Mucosa of rectum (tissue), 2 donors: ENCODE results near the gene CD34.

ENCODE experiments used
- H3K27ac ChIP-seq, 2 donors: one replicate each; pipeline ENCODE4 v1.7.0; 2013; ENCODE audit warnings: inconsistent platforms in 2 of 2, low read depth in 2 of 2, low read length in 2 of 2
- H3K27me3 ChIP-seq, 2 donors: one replicate each; pipeline ENCODE4 v1.7.0; 2013; ENCODE audit warnings: low read length in 2 of 2; ENCODE audit not compliant: control insufficient read depth in 2 of 2, insufficient read depth in 2 of 2
- H3K36me3 ChIP-seq, 2 donors: one replicate each; pipeline ENCODE4 v1.7.0; 2013; ENCODE audit warnings: low read length in 2 of 2; ENCODE audit not compliant: control insufficient read depth in 2 of 2, insufficient read depth in 2 of 2
- H3K4me1 ChIP-seq, 2 donors: one replicate each; pipeline ENCODE4 v1.7.0; 2013; ENCODE audit warnings: low read length in 2 of 2, mild to moderate bottlenecking in 1 of 2; ENCODE audit not compliant: control insufficient read depth in 2 of 2, insufficient read depth in 2 of 2
- H3K4me3 ChIP-seq, 2 donors: one replicate each; pipeline ENCODE4 v1.7.0; 2013; ENCODE audit warnings: low read length in 2 of 2
- H3K9ac ChIP-seq, 2 donors: one replicate each; pipeline ENCODE4 v1.7.0; 2013; ENCODE audit warnings: low read length in 2 of 2, low read depth in 1 of 2, mild to moderate bottlenecking in 1 of 2
- H3K9me3 ChIP-seq, 2 donors: one replicate each; pipeline ENCODE4 v1.7.0; 2013; ENCODE audit warnings: low read length in 2 of 2; ENCODE audit not compliant: control insufficient read depth in 2 of 2
- donor health status: healthy.
- donor health status: Normal muscosa, but diverticular disease.

CD34 gene

DNA sequence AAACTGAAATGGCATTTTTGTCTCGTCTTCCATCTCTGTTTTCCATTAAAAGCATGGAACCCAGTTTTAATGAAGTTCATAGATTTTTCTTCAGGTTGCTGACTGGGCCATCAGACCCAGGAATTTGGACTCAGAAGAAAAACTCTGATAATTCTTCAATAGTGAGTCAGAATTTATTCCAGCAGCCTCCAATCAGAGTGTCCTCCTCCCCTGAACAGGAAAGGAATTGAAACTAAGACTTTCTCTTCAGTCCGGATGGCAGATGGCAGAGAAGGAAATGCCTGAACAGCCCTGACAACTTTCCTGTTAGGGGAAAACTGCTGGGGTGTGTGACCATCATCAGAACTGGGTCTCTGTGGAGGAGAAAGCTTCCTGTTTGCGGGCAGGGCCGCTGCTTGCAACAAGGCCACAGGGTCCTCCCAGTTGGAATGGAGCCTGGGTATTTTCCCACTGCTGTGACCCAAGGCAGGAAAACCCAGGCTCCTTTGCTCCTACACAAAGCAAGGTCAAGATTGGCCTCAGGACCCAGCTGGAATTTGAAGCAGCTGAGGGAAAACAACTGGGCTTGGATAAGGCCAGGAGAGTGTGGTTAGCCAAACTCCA lies 20.7 kb downstream of the CD34 start:
- Histone ChIP-seq H3K27me3 (no peaks in the 10 kb centered on the region), H3K27ac (peak overlapping the region; percentile 38 to 57), H3K9ac (peak overlapping the region in 1 of 2 donors; percentile 26), H3K4me3 (no peak overlapping the region), H3K36me3 (no peaks in the 10 kb centered on the region), H3K4me1 (peaks cover 13 to 16% of the 10 kb centered on the region in 2 donors), H3K9me3 (no peaks in the 10 kb centered on the region)

DNA sequence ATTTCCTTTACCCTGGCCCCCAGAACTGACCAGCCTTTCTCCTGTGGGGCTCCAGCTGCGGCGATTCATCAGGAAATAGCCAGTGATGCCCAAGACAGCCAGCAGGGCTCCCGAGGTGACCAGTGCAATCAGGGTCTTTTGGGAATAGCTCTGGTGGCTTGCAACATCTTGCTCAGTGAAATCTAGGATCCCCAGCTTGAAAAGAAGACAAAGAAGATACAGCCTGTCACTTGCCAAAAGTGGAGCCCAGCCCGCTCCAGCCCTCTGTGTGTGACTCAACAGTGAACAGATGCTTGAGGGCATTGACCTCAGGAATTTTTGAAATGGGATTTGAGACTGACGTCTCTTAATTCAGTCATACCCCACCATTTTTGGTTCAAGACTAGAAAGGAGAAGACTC lies 22.3 kb downstream of the CD34 start:
- Histone ChIP-seq H3K4me3 (no peak overlapping the region), H3K36me3 (no peaks in the 10 kb centered on the region), H3K9me3 (no peaks in the 10 kb centered on the region), H3K9ac (no peak overlapping the region), H3K27me3 (no peaks in the 10 kb centered on the region), H3K4me1 (peaks cover 14 to 16% of the 10 kb centered on the region in 2 donors), H3K27ac (peak overlapping the region in 1 of 2 donors; percentile 64)

DNA sequence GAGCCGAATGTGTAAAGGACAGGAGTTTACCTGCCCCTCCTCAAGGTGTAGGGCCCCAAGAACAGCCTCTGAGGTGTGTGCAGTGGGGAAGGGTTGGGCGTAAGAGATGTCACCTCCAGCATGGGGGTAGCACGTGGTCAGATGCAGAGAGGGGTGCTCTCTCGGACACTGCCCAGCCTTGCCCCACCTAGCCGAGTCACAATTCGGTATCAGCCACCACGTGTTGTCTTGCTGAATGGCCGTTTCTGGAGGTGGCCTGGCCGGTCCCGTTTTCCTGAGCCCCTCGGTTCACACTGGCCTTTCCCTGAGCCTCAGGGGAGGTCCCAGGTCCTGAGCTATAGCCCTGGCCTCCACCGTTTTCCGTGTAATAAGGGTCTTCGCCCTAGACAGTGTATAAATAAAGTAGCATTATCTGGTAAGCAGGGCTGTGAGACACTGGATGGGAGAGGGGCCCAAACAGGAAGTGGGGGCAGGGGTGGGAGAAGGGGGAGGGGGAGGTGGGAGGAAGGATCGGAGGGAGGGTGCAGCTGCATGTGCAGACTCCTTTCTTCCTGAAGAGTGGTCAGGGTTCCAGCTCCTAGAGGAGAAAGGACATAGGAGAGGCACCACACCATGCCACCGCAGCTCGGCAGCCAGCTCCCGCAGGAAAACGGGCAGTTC lies 23.3 kb downstream of the CD34 start:
- no peak overlapping the region for H3K27ac ChIP-seq

DNA sequence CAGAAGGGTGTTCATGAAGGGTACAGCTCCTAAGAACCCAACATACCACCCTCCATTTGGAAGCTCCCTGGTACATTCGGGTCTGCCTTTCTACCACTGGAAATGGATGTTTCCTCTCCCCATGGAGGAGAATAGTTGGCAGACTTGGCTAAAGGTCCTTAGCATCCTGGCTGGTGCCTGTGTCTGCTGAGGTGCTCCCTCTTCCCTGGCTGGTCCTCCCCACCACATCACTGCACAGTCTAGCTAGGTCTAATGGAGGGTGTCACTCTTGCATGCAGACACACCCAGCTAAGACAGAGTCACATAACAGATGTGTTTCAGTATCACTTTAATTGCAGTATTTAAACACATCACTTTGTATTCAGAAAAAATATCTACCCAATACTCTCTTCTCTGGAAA lies 24.7 kb downstream of the CD34 start:
- H3K4me3 ChIP-seq: no peak overlapping the region
- peaks cover 14 to 16% of the 10 kb centered on the region in 2 donors for H3K4me1 ChIP-seq
- H3K36me3 ChIP-seq: no peaks in the 10 kb centered on the region
- no peaks in the 10 kb centered on the region for H3K27me3 ChIP-seq
- H3K9me3 ChIP-seq: no peaks in the 10 kb centered on the region
- H3K27ac ChIP-seq: no peak overlapping the region
- H3K9ac ChIP-seq: no peak overlapping the region

More for the DNA sequence above, 23.3 kb downstream of the CD34 start:
- Histone ChIP-seq H3K36me3 (no peaks in the 10 kb centered on the region), H3K4me1 (peaks cover 14 to 16% of the 10 kb centered on the region in 2 donors), H3K9ac (no peak overlapping the region), H3K4me3 (no peak overlapping the region), H3K9me3 (no peaks in the 10 kb centered on the region), H3K27me3 (no peaks in the 10 kb centered on the region)

DNA sequence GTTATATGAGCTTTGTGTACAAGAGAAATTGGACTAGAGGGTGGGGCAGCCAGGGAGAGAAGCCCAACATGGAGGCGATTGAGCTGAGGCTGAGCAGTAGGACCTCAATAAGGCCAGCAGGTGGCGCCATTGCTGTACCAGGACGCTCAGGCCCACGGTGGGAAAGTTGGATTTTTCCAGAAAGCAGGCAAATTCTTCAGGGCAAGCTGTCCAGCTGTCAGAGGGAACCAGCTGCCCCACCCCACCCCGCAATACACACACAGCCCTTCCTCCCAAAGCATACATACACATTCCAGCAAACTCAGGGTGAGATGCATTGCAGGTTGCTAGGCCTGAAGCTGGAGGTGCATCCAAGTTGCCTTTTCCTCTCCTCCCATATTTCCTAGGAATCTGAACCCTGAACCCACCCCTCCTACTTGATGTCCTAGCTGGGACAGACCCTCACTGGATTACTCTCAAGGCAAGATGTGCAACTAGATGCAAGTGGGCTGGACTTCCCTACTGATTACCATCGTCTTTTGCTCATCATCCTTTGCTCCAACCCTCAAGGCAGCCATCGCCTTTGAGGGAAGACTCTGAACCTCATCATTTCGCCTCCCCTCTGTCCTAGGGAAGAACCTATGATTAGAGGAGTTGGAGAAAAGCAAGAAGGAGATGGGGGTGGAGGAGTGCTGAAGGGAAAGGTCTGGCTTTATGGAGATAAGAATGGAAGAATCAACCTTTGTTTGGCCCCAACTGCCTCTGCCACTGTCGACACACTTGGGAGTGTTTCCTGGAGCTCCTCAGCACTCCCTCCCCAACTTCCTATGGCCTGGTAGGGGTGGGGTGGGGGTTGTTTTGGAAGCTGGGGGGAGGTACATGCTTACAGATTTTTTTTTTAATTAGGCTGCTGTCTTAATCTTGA lies 25.5 kb downstream of the CD34 start:
- H3K27me3 ChIP-seq: no peaks in the 10 kb centered on the region
- H3K9me3 ChIP-seq: no peaks in the 10 kb centered on the region
- no peaks in the 10 kb centered on the region for H3K36me3 ChIP-seq
- H3K27ac ChIP-seq: peak overlapping the region in 1 of 2 donors; percentile 0
- no peak overlapping the region for H3K4me3 ChIP-seq
- H3K9ac ChIP-seq: no peak overlapping the region
- peaks cover 11% of the 10 kb centered on the region in 2 donors for H3K4me1 ChIP-seq

DNA sequence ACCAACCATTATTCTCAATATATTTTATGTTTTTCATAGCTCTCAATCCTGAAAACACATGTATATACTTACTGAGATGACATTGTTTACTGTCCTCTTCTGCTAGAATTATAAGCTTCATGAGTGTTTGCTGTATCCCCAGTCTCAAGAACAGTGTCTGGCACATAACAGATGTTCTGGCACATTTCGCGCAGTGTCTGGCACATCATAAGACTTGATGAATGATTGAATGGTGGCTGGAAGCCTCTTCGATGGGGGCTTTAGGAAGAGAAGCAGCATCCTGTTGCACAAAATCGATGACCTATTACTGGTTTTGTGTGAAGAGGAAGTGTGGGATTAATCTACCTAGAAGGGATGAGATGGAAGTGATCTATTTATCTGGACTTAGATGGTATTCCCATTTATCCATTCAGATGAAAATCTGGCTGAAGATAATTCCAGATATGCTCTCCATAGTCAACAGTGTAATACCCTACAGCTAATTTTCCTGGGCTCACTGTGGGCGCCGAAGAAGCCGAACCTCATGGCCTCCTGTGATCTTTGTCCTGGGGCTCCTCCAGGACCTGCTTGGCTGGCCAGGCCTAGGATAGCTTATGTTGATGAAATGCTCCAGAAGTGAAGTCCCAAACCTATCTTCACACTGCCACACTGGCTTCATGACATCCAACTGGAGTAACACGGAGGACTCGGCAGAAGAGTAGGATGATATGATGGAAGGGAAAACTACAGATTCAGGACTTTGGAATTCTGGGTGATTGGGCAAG lies 26.5 kb downstream of the CD34 start:
- Histone ChIP-seq H3K9me3 (no peaks in the 10 kb centered on the region), H3K9ac (no peak overlapping the region), H3K27ac (peak overlapping the region in 1 of 2 donors; percentile 30), H3K27me3 (no peaks in the 10 kb centered on the region), H3K4me1 (peaks cover 4 to 5% of the 10 kb centered on the region in 2 donors), H3K36me3 (no peaks in the 10 kb centered on the region), H3K4me3 (no peak overlapping the region)

DNA sequence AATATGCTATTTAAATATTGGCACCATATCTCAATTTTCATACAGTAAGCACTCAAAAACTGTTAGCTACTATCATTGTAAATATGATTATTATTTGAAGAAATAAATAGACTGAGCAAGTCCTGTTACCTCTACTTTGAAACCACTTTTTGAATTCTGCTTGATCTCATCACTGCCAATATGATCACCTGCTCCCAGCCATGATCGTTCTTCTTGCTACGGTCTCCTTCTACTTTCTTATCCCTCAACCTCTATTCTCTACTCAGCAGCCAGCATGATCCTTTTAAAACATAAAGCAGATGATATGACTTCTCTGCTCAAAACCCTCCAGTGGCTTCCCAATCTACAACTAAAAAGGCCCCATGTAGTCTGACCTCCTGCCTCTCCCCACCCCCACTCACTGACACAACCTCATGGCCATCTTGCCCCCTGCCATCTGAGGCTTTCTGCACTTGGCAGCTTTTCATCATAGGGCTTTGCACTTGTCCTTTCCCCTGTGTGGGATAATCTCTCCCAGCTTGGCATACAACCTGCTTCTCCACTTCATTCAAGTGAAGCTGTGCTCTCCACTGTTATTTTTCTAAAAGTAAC lies 27.2 kb downstream of the CD34 start:
- Histone ChIP-seq H3K27ac (no peak overlapping the region), H3K9ac (peak overlapping the region in 1 of 2 donors; percentile 0), H3K36me3 (no peaks in the 10 kb centered on the region), H3K4me1 (peaks cover 4 to 5% of the 10 kb centered on the region in 2 donors), H3K4me3 (peak overlapping the region in 1 of 2 donors; percentile 64), H3K27me3 (peaks cover 0 to 4% of the 10 kb centered on the region in 2 donors), H3K9me3 (no peaks in the 10 kb centered on the region)

DNA sequence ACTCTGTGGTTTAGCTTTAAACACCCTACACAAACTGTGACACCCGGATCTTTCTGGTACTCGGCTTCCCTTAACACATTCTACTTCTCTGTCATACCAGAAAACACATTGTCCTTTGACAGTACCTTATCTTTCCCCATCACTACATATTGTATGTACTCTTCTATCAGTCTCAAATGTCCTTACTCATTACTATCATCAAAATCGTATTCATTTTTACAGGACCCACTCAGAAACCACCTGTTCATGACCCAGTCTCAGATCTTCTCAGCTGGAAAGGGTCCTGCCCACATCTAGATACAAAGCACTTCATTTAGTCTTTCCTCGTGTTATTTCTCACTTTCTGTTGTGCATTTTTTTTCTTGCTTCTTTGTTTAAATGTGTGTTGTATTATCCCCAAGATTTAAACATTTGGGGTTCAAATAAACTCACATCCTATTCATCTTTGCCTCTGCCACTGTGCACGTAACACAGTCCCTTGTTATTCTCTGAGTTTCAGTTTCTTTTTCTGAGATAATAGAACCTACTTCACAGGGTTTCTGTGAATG lies 27.7 kb downstream of the CD34 start:
- Histone ChIP-seq H3K4me1 (peaks cover 2 to 5% of the 10 kb centered on the region in 2 donors), H3K4me3 (peak overlapping the region in 1 of 2 donors; percentile 64), H3K27me3 (peaks cover 0 to 4% of the 10 kb centered on the region in 2 donors), H3K9me3 (no peaks in the 10 kb centered on the region), H3K27ac (peak overlapping the region; percentile 34 to 52), H3K9ac (peak overlapping the region in 1 of 2 donors; percentile 5), H3K36me3 (no peaks in the 10 kb centered on the region)

DNA sequence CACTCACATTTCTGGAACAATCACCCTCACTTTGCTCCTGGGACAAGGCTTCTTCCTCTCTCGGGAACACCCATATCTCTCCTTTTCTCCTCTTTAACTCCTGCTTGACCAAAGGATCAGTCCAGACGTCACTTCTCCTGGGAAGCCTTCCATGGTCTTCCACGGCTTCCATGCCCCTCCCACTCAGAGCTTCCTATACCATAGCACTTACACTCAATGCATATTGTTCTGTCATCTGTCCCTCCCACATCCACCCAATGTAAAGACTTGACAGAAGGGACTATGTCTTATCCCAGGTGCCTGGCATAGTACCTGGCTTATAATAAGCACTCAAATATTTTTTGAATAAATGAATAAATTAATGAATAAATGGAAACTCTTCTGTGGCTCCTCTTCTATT lies 28.2 kb downstream of the CD34 start:
- H3K27ac ChIP-seq: no peak overlapping the region
- no peak overlapping the region for H3K4me3 ChIP-seq
- H3K9me3 ChIP-seq: no peaks in the 10 kb centered on the region
- H3K36me3 ChIP-seq: no peaks in the 10 kb centered on the region
- peaks cover 0 to 4% of the 10 kb centered on the region in 2 donors for H3K27me3 ChIP-seq
- no peak overlapping the region for H3K9ac ChIP-seq
- H3K4me1 ChIP-seq: peaks cover 0 to 5% of the 10 kb centered on the region in 2 donors
